ENCODE results near the gene PLCB4.

DNA sequence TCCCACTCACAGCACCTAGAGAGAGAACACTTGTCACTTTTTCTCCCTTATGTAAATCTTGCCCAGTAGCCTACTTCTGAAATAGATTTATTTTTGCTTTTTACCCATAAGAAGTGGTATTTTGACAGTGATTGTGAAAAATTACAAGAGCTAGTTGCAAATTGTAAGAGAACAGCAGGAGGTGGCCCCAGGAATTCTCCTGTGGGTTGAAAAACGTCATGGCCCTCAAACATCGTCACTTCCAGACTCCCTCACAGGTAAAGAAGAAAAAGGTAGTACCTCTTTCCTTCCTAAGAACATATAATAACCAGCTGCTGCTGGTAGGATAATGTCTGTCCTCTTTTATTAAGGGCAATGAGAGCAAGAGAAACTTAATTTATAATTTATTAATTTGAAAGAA is 376.0 kb downstream of the PLCB4 start:
- no peak for TF ChIP-seq POLR2A (IDR thresholded peaks at IDR 0.05; ENCODE audit: low read depth, low read length)
- no peak for TF ChIP-seq TAF1 (IDR thresholded peaks at IDR 0.05; ENCODE audit: borderline replicate concordance, low read depth, low read length)
